NCI-H226 (cell line): ENCODE results near the gene C1orf21.

Experiments used
- DNase-seq: peaks from one replicate; pipeline ENCODE4 v3.0.0-alpha.2; 2015

The C1orf21 gene

DNA sequence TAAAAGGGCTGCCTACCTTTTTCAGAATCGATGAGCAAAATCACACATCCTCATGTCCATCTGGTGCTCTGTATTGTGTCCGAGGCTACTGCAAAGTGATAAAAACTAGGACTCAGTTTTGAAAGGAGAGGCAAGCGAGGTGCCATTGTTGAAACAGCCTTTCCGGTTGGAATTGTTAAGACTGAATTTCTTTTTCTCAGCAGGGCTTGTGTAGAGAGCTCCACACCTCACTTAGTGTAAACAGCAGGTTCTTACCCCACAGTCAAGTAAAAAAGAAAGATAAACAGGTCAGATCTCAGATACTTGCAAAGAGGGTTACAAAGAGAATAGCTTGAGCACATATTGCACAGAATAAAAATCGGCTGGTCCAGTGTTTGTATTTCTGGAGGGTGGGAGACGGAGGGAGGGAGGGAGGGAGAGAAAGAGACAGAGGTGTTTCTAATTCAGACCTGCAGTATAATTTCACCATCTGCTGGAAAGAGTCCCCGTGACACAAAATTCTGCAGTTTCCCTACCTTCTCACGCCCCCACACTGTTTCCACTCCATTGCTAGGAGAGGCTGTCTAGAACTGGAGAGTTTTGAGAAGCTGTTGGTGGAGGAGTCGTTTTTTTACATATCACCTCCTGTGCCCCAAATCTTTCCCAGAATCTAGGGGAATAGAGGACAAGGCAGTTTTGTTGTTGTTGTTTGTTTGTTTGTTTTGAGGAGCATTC is 285.3 kb downstream of the C1orf21 start:
- DNase-seq: no peak

- no peak for DNase-seq
These were observed 286.5 kb downstream of the C1orf21 start for GRCh38 chr1:184673305-184673704.

- no peak for DNase-seq
These were observed 290.5 kb downstream of the C1orf21 start for GRCh38 chr1:184677344-184677743.
